Measurements from ENCODE around the gene SVOPL. TPM values are rescaled to one million over a fixed set of nuclear protein-coding genes. Genes with fewer than 3 reads are reported as not detected.
A peak's percentile ranks its signal among the peaks of the same experiment; 100 is the strongest.
"Not testable (repeated sequence)": the region's sequence is repeated elsewhere in the genome, so short reads cannot be mapped to it uniquely, and the experiment has no call there.

The SVOPL gene
- total RNA-seq (not detected), total RNA-seq (0 reads per million in 2 donors)

DNA sequence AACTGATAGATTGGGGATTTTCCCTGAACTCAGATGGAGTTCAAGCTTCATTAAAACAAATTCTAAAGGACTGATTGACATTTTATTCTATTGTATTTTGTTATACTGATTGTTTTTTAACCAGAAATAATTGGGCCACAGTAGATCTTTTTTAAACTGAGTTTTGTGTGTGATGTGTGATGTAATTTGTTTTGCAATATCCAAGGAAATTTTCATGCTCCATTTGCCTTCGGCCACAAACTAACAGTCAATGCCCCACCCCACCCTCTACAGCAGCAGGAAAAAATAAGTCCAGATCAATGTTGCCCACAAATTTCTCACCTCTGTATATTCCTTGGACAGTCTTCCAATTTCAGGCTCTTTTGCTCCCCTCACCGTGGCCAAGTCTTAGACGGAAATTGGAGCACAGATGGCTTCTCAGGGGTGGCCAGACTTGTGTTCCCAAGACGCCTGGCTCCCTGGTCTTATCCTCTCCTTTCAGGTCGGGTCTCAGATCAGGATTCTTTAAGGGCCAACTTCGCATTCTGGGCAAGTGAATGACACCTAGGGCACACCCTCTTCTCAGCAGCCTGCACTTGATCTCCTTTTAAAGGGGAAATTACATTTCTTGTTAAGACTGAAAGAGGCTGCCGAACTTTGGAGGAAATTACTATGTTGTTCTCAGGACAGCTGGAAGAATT is at the start of gene SVOPL:
TSS of gene SVOPL (minus strand) at position 506 of the 680 bp plus-strand sequence. CDS start 22,317 bp downstream, outside the sequence.
- DNase-seq (no peak), ATAC-seq (no peak)
- Mint-ChIP-seq H3K27ac (no peak within 1 kb of the TSS), H3K36me3 (ENCODE audit: low read depth) (no peaks in the 10 kb centered on the region), H3K4me1 (no peaks in the 10 kb centered on the region), H3K4me3 (no peak within 1 kb of the TSS), H3K27me3 (peaks cover 16% of the 10 kb centered on the region)
- no peaks in the 10 kb centered on the region for H3K9me3 ChIP-seq (ENCODE audit: control insufficient read depth, low read length, poor library complexity, severe bottlenecking)

GRCh38 chr7:138750473-138750872 is 49.3 kb upstream of the SVOPL start:
- DNase-seq (no peak), ATAC-seq (no peak)
- Mint-ChIP-seq H3K4me3 (no peak overlapping the region), H3K27me3 (no peaks in the 10 kb centered on the region), H3K27ac (peak overlapping the region; percentile 98), H3K4me1 (peaks cover 36% of the 10 kb centered on the region), H3K36me3 (ENCODE audit: low read depth) (no peaks in the 10 kb centered on the region)
- H3K9me3 ChIP-seq (ENCODE audit: control insufficient read depth, low read length, poor library complexity, severe bottlenecking): no peaks in the 10 kb centered on the region

DNA sequence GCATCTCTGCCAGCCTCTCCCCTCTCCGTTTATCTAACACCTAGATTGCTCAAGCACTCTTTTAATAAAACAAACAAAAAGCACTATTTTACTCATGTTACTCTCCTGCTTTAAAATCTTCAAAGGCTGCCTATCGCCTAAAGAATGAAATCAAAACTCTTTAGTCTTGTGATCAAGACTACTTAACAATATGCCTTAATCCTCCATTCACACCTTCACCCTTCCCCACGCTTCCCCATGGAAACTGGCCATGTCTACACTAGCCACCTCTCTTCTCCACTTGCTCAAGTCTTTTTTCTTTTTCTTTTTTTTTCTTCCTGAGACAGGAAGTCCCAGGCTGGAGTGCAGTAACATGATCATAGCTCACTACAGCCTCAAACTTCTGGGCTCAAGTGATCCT is 48.8 kb upstream of the SVOPL start:
- H3K27ac Mint-ChIP-seq: peak overlapping the region; percentile 98
- ATAC-seq (no peak), DNase-seq (no peak)
- no peak overlapping the region for H3K4me3 Mint-ChIP-seq
- peaks cover 39% of the 10 kb centered on the region for H3K4me1 Mint-ChIP-seq
- H3K27me3 Mint-ChIP-seq: no peaks in the 10 kb centered on the region
- H3K36me3 Mint-ChIP-seq (ENCODE audit: low read depth): no peaks in the 10 kb centered on the region
- H3K9me3 ChIP-seq (ENCODE audit: control insufficient read depth, low read length, poor library complexity, severe bottlenecking): no peaks in the 10 kb centered on the region

DNA sequence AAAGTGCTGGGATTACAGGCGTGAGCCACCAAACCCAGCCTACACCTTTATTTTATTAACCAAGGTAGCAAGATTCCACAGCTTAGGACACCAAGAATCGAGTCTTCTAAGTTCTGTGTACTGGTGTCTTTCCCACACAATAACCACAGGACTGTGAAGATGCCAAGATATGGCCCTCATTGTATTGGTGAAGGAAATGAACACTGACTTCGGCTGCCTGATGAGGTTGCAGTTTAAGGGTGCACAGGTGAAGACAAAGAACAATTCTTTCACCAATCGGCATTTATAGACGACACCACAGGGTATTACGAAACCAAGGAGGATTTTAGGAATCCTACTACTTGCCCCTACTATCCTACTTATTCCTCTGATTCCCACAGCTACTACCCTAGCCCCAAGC is 47.5 kb upstream of the SVOPL start:
- Mint-ChIP-seq H3K36me3 (ENCODE audit: low read depth) (no peaks in the 10 kb centered on the region), H3K27ac (peak overlapping the region; percentile 60), H3K27me3 (no peaks in the 10 kb centered on the region), H3K4me1 (peaks cover 40% of the 10 kb centered on the region), H3K4me3 (no peak overlapping the region)
- H3K9me3 ChIP-seq (ENCODE audit: control insufficient read depth, low read length, poor library complexity, severe bottlenecking): no peaks in the 10 kb centered on the region
- ATAC-seq (no peak), DNase-seq (no peak)

DNA sequence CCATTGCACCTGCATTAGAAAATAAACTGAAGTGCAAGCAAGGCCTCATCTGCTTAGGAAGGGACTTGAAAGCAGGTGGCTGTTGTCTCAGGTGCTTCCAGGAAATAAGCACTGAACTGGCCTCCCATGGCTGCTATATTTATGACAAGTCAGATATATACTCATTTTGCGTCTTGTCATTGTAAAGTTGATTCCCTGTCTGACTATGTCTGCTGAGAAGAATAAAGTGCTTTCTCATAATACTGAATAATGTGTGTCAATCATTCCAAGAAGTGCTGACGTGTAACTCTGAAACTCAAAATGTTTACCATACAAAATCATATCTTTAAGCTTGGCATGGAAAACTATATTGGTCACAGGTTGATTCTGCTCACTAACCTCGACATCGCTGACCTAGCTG is 44.9 kb upstream of the SVOPL start:
- no peaks in the 10 kb centered on the region for H3K9me3 ChIP-seq (ENCODE audit: control insufficient read depth, low read length, poor library complexity, severe bottlenecking)
- Mint-ChIP-seq H3K27ac (no peak overlapping the region), H3K36me3 (ENCODE audit: low read depth) (no peaks in the 10 kb centered on the region), H3K27me3 (no peaks in the 10 kb centered on the region), H3K4me3 (no peak overlapping the region), H3K4me1 (peaks cover 30% of the 10 kb centered on the region)
- no peak for ATAC-seq
- DNase-seq: no peak

- Mint-ChIP-seq H3K36me3 (ENCODE audit: low read depth) (no peaks in the 10 kb centered on the region), H3K27ac (no peak overlapping the region), H3K27me3 (no peaks in the 10 kb centered on the region), H3K4me3 (no peak overlapping the region), H3K4me1 (peaks cover 22% of the 10 kb centered on the region)
- ATAC-seq (no peak), DNase-seq (no peak)
- no peaks in the 10 kb centered on the region for H3K9me3 ChIP-seq (ENCODE audit: control insufficient read depth, low read length, poor library complexity, severe bottlenecking)
Observed at GRCh38 chr7:138745189-138745588, 44.0 kb upstream of the SVOPL start.

GRCh38 chr7:138741453-138741735 is 40.2 kb upstream of the SVOPL start:
- Mint-ChIP-seq H3K4me3 (no peak overlapping the region), H3K27ac (peak overlapping the region; percentile 19), H3K4me1 (peaks cover 13% of the 10 kb centered on the region), H3K27me3 (peaks cover 13% of the 10 kb centered on the region), H3K36me3 (ENCODE audit: low read depth) (no peaks in the 10 kb centered on the region)
- no peaks in the 10 kb centered on the region for H3K9me3 ChIP-seq (ENCODE audit: control insufficient read depth, low read length, poor library complexity, severe bottlenecking)
- ATAC-seq: no peak
- DNase-seq: no peak

- no peak for DNase-seq
- Mint-ChIP-seq H3K27ac (peak overlapping the region; percentile 62), H3K4me3 (no peak overlapping the region)
Observed at GRCh38 chr7:138739859-138740258, 38.7 kb upstream of the SVOPL start.

GRCh38 chr7:138738551-138739335 is 37.6 kb upstream of the SVOPL start:
- H3K9me3 ChIP-seq (ENCODE audit: control insufficient read depth, low read length, poor library complexity, severe bottlenecking): no peaks in the 10 kb centered on the region
- Mint-ChIP-seq H3K27me3 (peaks cover 17% of the 10 kb centered on the region), H3K36me3 (ENCODE audit: low read depth) (no peaks in the 10 kb centered on the region), H3K27ac (peak overlapping the region; percentile 62), H3K4me1 (peaks cover 4% of the 10 kb centered on the region), H3K4me3 (no peak overlapping the region)
- ATAC-seq (peak; percentile 90), DNase-seq (peak; percentile 56 to 74 (median 65))

More at GRCh38 chr7:138739859-138740258, 38.7 kb upstream of the SVOPL start:
- no peak for ATAC-seq
- no peaks in the 10 kb centered on the region for H3K9me3 ChIP-seq (ENCODE audit: control insufficient read depth, low read length, poor library complexity, severe bottlenecking)
- Mint-ChIP-seq H3K4me1 (peaks cover 6% of the 10 kb centered on the region), H3K27me3 (peaks cover 13% of the 10 kb centered on the region), H3K36me3 (ENCODE audit: low read depth) (no peaks in the 10 kb centered on the region)

DNA sequence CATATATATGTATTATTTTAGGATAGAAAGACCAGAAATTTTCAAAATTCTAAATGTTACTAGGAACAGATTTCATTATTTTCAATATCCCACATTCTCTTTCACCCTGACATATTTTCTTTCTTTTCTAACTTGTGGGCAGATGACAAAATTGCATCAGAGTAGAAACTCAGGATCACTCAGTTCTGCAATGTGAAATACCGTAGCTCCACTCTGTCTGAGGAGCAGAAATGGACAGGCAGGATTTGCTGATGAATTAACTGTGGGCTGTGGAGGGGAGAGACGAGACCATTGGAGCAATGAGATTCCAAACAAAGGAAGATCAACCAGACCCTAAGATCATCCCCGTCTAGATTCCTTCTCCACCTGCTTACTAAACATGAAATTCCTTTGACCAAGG is 37.0 kb upstream of the SVOPL start:
- no peaks in the 10 kb centered on the region for H3K36me3 Mint-ChIP-seq (ENCODE audit: low read depth)
- no peak overlapping the region for H3K27ac Mint-ChIP-seq
- ATAC-seq (no peak), DNase-seq (no peak)
- no peaks in the 10 kb centered on the region for H3K9me3 ChIP-seq (ENCODE audit: control insufficient read depth, low read length, poor library complexity, severe bottlenecking)
- peaks cover 17% of the 10 kb centered on the region for H3K27me3 Mint-ChIP-seq
- H3K4me1 Mint-ChIP-seq: peaks cover 4% of the 10 kb centered on the region
- H3K4me3 Mint-ChIP-seq: no peak overlapping the region

DNA sequence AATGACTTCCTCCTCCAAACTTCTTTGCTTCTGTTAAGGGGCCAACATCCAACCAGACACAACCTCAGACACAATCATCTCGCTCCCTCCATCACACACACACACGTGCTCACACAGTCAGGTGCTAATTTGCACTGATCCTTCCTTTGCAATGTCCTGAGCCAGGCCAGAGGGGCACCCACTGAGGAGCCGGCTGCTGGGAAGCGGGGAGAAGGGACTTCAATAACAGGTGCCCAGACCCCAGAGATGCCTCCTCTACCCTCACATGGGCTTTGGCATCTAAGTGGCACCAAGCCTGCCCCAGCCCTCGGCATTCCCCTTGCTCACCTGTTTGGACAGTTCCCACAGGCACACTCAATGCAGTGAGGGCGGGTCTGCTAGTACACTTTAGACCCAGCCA is 34.2 kb upstream of the SVOPL start:
- H3K27ac Mint-ChIP-seq: no peak overlapping the region
- H3K27me3 Mint-ChIP-seq: peaks cover 24% of the 10 kb centered on the region
- H3K4me3 Mint-ChIP-seq: no peak overlapping the region
- ATAC-seq (no peak), DNase-seq (no peak)
- H3K4me1 Mint-ChIP-seq: peaks cover 4% of the 10 kb centered on the region
- H3K9me3 ChIP-seq (ENCODE audit: control insufficient read depth, low read length, poor library complexity, severe bottlenecking): no peaks in the 10 kb centered on the region
- no peaks in the 10 kb centered on the region for H3K36me3 Mint-ChIP-seq (ENCODE audit: low read depth)

DNA sequence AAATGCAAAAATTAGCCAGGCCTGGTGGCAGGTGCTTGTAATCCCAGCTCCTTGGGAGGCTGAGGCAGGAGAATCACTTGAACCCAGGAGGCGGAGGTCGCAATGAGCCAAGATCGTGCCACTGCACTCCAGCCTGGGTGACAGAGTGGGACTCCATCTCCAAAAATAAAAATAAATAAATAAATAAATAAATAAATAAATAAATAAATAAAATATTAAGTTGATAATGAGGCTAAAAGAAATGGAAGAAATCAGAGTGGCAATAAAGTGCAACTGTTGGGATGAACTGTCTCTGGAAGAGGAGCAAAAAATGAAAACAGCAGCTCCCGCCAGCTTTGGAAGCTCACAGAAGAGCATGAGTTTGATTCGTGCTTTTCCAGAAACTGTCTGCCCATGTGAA is 30.6 kb upstream of the SVOPL start:
- peaks cover 11% of the 10 kb centered on the region for H3K27me3 Mint-ChIP-seq
- not testable (repeated sequence) for H3K27ac Mint-ChIP-seq; DNase-seq; H3K9me3 ChIP-seq (ENCODE audit: control insufficient read depth, low read length, poor library complexity, severe bottlenecking); H3K36me3 Mint-ChIP-seq (ENCODE audit: low read depth); H3K4me3 Mint-ChIP-seq; H3K4me1 Mint-ChIP-seq; ATAC-seq

GRCh38 chr7:138729444-138729843 is 28.3 kb upstream of the SVOPL start:
- no peaks in the 10 kb centered on the region for H3K9me3 ChIP-seq (ENCODE audit: control insufficient read depth, low read length, poor library complexity, severe bottlenecking)
- H3K4me1 Mint-ChIP-seq: no peaks in the 10 kb centered on the region
- peaks cover 11% of the 10 kb centered on the region for H3K27me3 Mint-ChIP-seq
- ATAC-seq (no peak), DNase-seq (no peak)
- peaks cover 2% of the 10 kb centered on the region for H3K36me3 Mint-ChIP-seq (ENCODE audit: low read depth)
- no peak overlapping the region for H3K27ac Mint-ChIP-seq
- no peak overlapping the region for H3K4me3 Mint-ChIP-seq
